ENCODE data around the gene RAB28.

Gene RAB28

DNA sequence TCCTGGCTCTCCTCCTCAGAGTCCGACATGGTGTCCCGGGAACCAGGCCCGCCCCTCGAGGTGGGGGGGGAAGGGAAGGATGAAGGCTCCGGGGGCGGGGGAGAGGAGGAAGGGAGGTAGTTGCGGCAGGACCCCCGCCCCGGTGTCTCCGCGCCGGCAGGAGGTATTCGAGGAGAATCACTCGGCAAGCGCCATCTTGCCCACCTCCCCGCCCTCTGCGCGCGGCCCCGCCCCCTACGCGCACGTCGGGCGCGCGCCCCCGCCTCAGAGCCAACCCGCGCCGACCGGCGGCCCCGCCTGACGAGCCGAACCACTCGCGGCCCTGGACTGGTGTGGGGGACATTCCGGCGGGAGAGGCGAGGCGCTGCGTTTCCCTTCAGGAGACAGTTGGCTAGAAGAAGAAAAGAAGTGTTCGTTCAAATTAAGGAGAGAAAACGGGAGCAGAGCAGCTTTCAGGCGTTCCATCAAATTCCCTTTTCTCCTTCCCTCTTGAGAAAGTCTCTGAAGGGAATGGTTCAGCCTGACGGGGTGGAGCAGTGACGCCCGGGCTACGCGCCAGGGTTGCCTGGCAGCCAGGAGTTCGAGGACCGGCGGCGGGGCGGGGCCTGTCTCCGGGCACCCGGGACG lies at the start of gene RAB28:
Gene RAB28, minus strand, starts transcription at position 219 of the 627 bp plus-strand sequence.
- DNase-seq (ENCODE audit: low read depth): peak; percentile 79

DNA sequence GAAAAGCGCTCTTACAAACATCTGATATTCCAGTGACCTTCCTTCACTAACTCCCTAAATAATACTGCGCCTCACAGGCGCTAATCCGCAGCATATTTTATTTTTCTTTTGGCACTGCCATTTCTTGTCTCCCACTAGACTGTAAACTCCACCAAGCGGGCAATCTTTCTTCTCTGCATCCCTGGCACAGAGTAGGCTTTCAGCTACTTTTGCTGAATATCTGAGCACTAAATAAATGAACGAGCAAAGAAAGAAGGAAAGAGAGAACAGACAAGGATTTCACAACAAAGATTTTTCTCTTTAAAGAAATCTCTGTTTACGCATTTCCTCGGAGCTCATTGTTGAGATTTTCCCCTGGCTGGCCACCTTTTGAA lies 47.5 kb upstream of the RAB28 start:
- DNase-seq (ENCODE audit: low read depth): no peak

DNA sequence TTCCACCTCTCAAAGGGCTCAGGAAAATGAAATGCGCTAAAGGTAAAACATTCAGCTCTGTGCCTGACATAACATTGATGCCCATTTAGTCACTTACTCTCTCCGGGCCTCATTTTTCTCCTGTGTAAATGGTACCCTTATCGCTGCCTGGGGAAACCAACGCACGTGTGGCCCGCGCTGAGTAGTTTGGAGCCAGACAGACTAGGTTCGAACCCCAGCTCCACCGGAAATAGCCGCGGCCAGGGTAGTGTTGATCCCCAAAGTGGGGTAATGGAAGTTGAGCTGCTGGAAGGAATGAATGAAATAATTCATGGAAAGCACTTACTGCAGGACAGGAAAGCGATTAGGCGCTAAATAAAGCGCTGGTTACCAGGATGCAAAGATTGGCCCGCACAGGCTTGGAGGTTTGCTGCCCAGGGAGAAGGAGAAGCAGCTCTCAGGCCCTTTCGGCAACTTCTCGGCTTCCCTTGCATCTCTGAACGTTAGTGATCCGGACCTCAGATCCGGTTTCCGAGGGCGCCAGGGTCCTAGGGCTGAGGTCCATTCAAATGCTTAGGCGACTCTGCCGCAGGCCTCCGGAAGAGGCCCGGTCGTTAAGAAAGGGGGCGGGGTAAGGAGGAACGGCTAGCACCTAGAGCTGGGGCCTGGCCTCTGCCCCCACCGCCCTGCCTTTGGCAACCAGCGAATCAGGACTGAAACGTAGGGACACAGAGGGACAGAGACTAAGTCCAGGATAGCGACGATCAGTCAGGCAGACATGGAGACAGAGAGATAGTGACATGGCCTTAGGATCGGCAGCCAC lies 46.9 kb upstream of the RAB28 start:
- no peak for DNase-seq (ENCODE audit: low read depth)

DNA sequence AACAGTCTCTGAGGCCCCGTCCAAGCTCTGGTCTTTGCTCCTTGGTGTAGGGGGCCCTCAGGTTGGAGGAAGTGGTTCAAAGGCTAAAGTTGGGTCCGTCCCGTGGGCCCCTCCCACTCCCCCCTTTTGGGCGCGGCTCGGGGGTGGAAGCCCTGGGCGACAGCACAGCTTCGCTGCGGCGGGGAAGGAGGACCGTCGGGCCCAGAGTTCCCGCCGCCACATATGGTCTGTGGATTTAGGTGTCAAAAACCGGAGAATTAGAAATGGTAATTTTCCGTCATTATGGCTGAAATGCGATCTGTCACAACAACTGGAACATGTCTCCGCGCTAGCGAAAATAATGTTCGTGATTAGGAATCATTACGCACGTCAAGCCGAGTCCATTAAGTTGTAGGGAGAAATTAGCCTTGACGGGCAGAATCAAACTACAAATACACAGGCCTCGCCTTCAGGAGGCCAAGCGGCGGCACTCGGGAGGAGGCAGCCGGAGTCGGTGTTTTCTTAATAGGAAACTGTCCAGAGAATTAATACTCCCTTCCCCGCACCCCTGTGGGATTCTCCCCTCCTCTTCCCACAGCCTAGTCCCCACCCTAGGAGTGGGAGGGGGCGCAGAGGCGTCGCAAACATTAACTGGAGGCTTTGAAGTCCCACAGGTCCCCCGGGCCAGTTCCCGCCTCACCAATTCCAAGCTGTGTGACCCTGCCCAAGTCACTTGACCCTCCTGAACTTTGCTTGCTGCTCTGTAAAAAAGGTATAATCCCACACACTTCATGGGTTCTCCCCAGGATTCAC lies 45.2 kb upstream of the RAB28 start:
- DNase-seq (ENCODE audit: low read depth): no peak

DNA sequence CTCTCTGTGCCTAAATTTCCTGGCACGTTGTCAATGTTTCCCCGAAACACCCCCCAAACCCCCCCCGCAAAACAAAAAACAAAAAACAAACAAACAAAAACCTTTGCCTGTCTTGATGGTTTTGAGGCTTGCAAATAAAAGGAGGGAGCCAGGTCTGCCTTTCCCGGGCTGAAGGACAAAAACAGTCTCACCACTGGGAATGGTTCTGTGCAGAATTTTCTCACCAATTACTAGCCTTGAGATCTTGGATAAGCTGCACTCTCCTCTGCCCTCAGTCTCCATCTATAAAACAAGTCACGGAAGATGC lies 44.6 kb upstream of the RAB28 start:
- DNase-seq (ENCODE audit: low read depth): no peak

DNA sequence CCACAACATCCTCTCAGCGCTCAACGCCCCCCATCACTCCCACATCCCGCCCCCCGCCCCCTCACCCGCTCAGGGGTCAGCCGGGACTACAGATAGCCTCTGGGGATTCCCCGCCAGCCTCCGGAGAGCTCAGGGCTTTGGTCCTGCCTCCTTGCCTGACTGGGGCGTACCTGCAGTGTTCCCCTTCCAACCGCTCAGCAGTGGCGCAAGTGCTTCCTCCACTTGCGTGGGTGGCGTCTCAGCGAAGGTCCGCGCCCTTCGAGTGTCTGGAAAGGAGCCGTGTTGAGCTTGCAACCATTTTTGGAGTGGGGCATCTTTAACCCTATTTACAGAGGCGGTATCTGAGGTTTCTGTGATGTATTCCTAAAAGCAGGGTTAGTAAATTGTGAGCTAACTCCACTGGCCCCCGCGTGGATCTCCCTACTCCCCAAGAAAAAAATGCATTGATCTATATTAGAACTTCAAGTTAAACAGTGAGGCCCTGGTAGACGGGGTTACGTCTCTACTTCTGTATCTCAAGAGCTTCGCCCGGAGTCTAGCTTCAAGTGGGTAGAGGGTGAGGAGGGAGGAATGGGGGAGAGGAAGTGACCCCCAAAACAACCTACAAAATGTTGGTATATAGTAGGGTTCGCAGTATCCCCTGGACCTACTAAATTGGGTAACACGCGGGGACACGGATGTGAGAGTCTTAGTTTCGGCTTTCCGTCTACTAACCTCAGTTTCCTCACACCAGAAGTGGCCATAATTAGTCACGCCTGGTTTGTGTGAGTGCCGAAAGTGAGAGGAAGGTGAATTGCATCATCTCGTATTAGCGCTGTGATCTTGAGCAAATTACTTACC lies 44.1 kb upstream of the RAB28 start:
- no peak for DNase-seq (ENCODE audit: low read depth)

DNA sequence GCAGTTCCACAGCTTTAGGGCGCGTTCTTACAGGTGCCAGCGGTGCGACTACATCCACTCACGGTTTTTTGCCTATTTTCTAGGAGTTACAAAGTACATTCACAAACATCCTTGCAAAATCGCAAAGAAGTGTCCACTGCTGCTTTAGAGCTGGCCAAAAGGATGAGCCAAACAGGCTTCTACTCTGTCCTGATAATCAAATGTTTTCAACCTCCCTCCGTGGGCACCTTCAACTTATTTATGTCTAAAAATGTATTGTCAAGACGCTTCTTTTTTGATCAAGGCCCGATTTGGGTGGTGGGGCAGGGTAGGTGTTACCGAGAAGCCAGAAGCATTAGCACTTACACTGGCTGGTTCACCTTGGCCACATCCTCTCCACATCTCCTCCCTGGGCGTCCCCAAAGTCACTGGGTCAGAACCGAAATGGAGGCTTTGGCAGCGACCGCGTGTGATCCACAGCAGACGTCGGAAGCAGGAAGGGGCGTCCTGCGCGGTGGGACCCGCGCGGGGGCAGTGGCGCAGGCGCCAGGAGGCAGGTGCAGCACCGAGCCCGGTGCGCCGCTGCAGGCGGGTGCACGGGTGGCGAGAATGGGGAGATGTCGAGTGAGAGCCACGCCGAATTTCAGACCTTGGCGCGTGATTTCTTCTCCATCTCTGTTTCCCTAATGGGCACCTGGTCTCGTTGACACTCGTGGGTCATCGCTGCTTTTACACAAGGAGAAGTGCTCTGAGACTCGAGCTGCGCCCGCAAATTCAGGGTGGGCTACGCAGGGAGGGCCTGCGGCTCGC lies 43.2 kb upstream of the RAB28 start:
- no peak for DNase-seq (ENCODE audit: low read depth)

DNA sequence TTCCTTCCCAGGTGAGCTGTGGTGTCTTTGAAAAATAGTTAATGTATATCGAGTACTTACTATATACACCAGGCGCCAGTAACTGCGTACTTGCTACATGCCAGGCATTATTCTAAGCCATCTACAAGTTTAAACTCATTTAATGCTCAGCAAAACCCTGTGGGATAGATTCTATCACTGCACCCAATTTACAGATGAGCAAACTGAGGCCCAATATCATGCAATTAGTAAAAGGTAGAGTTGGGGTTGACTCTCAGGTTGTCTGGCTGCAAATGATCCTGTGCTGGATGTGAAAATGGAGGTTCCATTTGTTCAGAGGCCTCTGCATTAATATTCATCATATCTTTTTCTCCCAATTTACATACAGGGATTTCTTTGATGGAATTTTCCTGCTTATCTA lies 42.5 kb upstream of the RAB28 start:
- DNase-seq (ENCODE audit: low read depth): no peak

DNA sequence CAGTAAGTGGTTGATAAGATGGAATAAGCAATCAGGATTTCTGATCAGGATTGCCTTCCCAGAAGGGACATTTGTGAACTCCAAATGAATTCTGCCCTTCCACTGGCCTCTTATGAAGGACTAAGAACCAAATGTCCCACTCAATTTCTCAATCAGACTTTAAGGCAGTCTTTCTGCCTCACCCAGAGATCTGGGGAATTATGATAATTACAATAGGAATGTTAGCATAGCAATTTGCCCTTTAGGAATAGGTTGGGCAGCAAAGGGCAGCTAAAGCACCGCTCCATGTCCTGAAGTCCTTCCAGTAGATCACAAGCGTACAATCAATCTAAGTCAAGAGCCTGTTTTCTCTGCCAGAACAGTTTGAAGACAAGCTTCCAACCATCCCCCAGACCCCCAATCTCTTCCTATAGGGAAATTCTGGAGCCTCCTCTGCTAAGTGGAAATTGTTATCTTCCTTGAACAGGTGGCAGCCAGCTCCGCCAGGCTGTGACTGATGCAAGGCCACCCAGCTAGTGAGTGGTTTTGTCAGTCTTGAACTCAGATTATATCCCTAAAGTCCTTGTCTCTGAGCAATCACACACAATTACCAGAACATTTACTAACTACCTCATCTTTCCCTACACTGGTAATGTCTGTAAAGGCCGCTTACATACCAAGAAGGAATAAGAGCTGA lies 41.6 kb upstream of the RAB28 start:
- no peak for DNase-seq (ENCODE audit: low read depth)

DNA sequence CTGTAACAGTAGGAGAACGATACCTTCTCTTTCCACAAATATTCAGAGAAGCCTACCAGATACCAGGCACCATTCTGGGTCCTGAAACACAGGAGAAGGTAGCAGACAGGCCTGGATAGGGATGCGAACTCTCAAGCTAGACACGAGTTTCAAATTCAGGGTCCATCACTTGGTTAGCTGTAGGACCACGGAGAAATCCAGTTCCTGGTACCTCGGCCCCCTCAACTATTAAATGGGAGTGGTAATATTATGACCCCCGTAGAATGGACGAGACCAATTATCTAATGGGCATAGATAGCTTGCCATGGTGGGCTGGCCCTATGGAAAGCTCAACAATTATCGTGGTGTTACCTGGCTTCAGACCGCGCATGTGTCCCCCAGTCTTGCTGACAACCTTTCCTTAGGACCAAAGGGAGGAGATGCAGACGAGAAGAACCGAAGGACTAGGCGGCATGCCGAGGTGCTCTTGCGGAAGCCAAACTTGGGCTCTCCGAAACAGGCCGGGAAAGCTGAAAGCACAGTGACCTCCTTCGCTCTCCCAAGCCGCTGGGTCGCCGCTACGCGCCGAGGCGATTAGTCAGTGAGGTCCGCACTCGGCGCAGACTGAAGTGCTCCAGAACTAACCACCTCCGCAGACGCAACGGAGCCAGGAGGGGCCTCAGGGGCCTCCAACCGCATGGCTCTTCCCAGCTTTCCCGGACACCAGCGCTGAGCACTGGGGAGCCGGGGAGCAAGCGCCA lies 40.5 kb upstream of the RAB28 start:
- DNase-seq (ENCODE audit: low read depth): no peak

DNA sequence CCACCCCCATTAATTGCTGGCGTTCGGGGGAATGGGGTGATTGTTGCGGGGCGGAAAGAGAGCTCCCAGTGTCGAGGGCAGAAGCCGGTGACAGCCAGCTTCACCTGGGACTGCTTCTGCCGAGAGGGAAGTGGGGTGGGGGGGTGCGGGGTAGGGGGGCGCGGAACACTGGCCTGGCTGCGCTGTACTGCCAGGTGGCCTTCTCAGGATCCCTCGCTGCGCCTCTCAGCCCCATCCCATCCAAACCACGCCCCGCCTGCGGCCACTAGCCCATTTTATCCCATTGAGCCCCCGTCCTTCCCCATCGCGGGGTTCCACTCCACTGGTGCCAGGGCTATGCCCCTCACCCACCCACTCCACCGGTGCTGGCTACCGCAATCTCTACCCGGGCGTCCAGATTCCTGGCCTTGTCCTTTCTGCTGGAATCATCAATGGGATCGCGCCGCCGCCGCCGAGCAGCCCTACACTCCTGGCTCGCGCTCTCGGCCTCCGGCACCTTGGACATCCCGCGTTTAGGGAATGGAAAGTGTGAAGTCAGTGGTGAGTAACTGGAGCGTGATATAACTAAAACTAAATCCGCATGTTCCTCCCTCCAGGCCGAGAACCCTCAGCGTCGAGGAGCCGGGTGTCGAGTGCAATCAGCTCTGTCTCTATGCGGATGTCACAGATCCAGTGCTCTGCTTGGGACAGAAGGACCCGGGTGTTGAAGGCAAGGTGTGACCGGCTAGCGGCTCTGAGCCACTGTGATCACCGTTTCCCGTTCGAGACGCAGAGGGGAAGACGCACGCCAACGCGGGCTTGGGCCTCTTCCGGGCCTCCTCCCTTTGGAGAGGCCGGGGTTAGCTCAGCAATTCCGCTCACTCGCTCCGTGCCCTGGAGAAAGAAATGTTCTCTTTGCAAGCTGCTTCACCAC lies 39.7 kb upstream of the RAB28 start:
- no peak for DNase-seq (ENCODE audit: low read depth)

DNA sequence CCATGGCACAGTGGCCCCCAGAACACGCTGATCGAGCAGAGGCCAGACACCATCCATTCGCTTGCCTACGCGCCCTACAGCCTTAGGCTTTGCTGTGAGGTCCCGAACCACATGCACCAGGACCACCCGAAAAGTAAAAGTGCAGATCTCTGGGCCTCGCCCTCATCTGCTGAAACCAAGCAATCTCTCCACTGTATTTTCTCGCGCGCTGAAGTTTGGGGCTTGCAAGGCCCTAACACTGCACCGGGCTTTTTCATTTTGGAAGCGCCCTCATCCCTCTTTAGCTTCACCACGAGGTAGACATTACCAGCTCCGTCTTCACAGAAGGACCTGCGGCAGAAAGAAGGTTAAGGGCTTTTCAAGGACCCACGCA lies 39.0 kb upstream of the RAB28 start:
- no peak for DNase-seq (ENCODE audit: low read depth)

DNA sequence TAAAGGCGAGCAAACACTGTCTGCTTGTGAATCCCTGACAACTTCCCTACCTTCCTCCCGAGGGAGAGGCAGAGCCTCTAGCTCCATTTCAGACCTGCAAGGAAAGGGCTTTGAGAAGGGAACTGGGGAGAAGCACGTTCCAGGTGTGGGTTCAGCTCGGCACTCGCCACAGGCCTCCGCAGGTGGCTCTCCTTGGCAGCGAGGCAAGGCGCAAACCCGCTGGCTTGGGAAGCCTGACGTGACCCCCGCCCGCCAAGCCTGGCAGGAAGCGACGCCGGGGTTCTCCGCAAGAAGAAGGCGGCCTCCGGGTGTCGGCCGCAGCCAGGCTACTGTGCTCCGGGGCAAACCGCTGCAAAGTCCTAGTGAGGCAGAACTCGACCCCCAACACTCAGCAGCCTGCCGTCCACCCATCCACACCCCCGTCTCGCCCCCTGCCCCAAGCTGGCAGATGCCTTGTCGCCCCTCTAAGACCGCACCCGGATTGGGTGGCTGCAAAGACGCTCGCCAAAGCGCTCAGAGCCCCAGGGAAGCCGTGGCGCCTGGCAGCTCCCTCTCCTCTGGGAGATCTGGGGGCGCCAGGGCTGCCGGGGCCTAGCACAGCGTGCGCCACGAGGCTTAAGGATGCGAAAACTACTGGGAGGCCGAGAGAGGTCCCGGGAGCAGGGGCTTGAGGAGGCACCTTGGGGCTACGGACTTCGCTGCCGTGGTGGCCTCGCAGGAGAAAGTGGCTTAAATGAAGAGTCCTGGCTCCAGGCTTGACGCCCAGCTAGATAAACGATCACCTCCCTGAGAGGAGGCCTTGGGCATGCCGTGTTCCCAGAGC lies 38.4 kb upstream of the RAB28 start:
- DNase-seq (ENCODE audit: low read depth): no peak

DNA sequence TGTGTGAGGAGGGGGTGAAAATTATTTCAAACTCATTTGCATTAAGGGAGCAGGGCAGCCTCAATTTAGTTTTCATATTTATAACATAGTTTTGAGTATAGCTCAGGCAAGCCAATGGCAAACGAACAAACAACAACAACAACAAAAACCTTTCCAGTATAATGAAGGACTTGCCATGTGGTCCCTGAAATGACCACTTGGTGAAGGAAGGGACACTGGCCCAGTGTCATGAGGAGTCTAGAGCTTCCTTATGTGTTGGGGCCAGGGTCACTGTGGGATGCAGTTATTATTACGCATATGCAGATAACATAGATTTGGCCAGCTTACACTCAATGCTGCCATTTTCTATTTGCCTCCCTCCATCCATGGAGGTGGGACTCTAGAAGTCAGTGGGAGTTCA lies 36.9 kb upstream of the RAB28 start:
- DNase-seq (ENCODE audit: low read depth): no peak

DNA sequence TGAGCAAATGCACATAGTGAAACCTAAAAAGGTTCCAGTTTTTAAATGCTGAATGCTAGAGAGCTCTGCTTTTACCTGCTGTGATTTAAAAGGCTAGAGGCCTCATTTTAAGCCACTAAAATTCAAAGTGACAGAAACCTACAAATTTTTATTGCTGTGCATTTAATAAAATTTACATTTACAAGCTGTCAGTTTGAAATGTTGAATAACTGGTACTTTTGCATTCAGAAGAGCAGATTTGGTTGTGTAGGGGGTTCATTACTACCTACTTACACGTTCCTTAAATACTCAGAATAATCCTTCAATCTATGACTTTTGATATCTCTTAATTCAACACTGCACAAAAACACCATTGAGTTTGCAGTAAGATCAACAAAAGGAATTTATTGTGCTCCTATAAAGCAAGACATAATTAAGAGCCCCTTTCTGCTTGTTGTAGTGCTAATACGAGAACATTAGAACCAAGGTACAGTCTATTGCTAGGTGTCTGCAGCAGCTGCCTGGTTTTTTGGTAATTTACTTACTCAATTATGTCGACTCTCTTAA lies 32.2 kb upstream of the RAB28 start:
- DNase-seq (ENCODE audit: low read depth): no peak

DNA sequence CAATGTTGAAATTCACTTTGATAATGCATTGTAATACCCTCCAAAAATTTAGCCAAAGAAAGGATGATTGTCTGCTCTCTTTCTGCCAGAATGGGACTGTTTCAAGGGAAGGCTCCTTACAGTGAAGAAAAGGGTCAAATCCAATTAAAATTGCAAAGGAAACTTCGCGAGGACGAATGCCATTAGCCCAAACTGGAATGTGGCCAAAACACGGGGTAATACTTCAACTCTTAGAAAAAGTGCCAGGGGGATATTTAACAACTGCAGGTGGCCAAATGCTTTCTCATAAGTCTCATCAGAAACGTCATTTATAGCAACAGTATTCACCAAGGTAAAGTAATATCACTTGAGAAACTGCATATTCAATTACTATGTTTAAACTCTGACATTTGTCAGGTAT lies 31.1 kb upstream of the RAB28 start:
- no peak for DNase-seq (ENCODE audit: low read depth)

DNA sequence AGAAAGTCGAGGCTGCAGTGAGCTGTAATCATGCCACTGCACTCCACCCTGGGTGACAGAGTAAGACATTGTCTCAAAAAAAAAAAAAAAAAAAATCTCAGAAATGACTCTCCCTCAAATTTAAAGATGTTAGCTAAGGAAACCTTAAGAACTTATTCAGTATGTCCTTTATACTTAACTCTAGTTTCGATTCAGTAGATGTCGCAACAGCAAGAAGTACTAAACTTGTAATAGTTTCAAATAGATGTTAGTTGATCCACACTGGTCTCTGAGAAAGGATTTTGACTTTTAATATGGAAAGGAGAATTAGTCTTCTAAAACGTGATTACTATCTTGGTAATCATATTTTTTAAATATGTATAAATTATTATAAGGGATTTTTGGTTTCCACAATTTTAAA lies 30.6 kb upstream of the RAB28 start:
- no peak for DNase-seq (ENCODE audit: low read depth)

DNA sequence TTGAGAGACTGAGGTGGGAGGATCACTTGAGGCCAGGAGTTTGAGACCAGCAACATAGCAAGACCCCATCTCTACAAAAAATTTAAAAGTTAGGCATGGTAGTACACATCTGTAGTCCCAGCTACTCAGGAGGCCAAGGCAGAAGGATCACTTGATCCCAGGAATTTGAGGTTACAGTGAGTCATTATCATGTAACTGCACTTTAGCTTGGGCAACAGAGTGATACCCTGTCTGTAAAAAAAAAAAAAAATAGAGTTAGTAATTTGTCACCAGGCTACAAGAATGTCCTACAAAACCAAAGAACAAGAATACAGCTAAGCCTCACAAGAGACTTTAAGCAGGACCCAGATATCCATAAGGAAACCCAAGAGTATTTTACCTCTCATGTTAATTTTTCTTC lies 27.0 kb upstream of the RAB28 start:
- no peak for DNase-seq (ENCODE audit: low read depth)
